Measurements from ENCODE around the gene C8B.

GRCh38 chr1:56966698-56966999 lies 834 bp upstream of the C8B start:
- TF ChIP-seq CTCF (IDR thresholded peaks at IDR 0.05; ENCODE audit: insufficient read depth, low read length, poor library complexity, severe bottlenecking) (no peak), EZH2phosphoT487 (conservative IDR thresholded peaks at IDR 0.05; ENCODE audit: low read length) (no peak)
